Duodenal mucosa (tissue), 2 donors: ENCODE data around the gene UBE2N.
"Not testable (repeated sequence)": the region's sequence is repeated elsewhere in the genome, so short reads cannot be mapped to it uniquely, and the experiment has no call there.

ENCODE experiments used
- H3K27ac ChIP-seq: one replicate; pipeline ENCODE4 v1.7.0; 2013; ENCODE audit warnings: low read depth, low read length
- H3K27me3 ChIP-seq, 2 donors: one replicate each; pipeline ENCODE4 v1.7.0; 2013; ENCODE audit warnings: low read length in 2 of 2, control low read depth in 1 of 2; ENCODE audit not compliant: insufficient read depth in 2 of 2, control insufficient read depth in 1 of 2
- H3K36me3 ChIP-seq, 2 donors: one replicate each; pipeline ENCODE4 v1.7.0; 2013; ENCODE audit warnings: low read length in 2 of 2, control low read depth in 1 of 2; ENCODE audit not compliant: insufficient read depth in 2 of 2, control insufficient read depth in 1 of 2
- H3K4me1 ChIP-seq, 2 donors: one replicate each; pipeline ENCODE4 v1.7.0; 2013; ENCODE audit warnings: low read length in 2 of 2, control low read depth in 1 of 2; ENCODE audit not compliant: insufficient read depth in 2 of 2, control insufficient read depth in 1 of 2
- H3K4me3 ChIP-seq, 2 donors: one replicate each; pipeline ENCODE4 v1.7.0; 2013; ENCODE audit warnings: low read length in 2 of 2, low read depth in 1 of 2
- H3K9ac ChIP-seq, 2 donors: one replicate each; pipeline ENCODE4 v1.7.0; 2013; ENCODE audit warnings: low read length in 2 of 2, low read depth in 1 of 2
- H3K9me3 ChIP-seq, 2 donors: one replicate each; pipeline ENCODE4 v1.7.0; 2013; ENCODE audit warnings: low read length in 2 of 2, control low read depth in 1 of 2; ENCODE audit not compliant: control insufficient read depth in 1 of 2

Gene UBE2N

DNA sequence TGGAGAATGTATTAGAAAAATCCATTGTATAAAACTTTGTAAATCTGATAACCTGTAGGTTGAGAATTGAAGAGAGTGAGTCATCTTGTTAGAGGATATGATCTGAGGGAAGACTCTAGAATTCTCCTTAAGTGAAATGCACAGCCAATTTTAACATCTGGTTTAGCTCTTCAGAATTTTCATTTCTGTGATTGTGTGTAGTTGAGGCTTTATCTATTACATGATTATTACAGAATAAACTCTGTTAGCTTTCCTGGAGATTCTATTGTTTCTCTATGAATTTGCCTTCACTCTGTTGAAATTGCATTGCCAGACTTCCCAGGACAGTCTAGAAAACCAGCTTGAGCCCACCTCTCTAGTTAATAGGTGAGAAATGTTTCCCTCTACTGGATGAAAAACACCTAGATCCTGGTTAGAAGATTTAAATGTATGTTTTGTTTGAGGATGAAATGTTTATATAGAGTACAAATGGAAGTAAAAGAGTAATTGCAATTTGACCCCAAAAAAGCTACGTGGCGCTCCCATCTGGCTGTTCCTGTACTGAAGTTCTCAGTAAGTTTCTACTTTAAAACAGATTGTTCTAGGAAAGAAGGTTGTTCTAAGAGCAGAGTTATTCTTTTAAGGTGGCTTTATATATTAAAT is 61.1 kb downstream of the UBE2N start:
- peak overlapping the region; percentile 96 to 99 for H3K4me3 ChIP-seq
- peaks cover 27 to 35% of the 10 kb centered on the region in 2 donors for H3K4me1 ChIP-seq
- no peaks in the 10 kb centered on the region for H3K9me3 ChIP-seq
- H3K27ac ChIP-seq, result peak overlapping the region; percentile 22
- no peaks in the 10 kb centered on the region for H3K27me3 ChIP-seq
- peak overlapping the region; percentile 34 to 93 for H3K9ac ChIP-seq
- H3K36me3 ChIP-seq, result peaks cover 0 to 4% of the 10 kb centered on the region in 2 donors

DNA sequence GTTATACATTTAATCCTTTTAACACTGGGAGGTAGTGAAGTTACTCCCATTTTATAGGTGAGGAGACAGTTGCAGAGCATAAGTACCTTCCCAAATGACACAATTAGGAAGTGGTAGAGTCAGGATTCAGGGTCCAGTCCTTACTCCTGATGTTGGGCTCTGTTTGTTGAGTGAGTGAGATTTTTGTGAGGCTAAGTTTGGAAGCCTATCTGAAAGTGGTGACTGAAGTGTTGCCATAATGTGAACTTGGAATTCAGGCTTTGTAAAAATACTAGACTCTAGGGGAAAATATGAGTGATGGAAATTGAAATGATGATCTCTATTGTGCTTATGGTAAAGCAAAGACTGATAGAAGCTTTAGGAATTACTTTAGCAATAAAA is 61.8 kb downstream of the UBE2N start:
- Histone ChIP-seq H3K9ac (peak overlapping the region; percentile 91 to 93), H3K9me3 (no peaks in the 10 kb centered on the region), H3K4me1 (peaks cover 27 to 29% of the 10 kb centered on the region in 2 donors), H3K36me3 (no peaks in the 10 kb centered on the region), H3K27ac (peak overlapping the region; percentile 3), H3K4me3 (peak overlapping the region; percentile 96 to 99), H3K27me3 (no peaks in the 10 kb centered on the region)

- Histone ChIP-seq H3K4me1 (peaks cover 29 to 31% of the 10 kb centered on the region in 2 donors), H3K36me3 (no peaks in the 10 kb centered on the region), H3K27me3 (no peaks in the 10 kb centered on the region), H3K4me3 (peak overlapping the region; percentile 96 to 99), H3K9ac (peak overlapping the region; percentile 91 to 93), H3K27ac (peak overlapping the region; percentile 89), H3K9me3 (no peaks in the 10 kb centered on the region)
Measured at GRCh38 chr12:93379326-93379980, 62.3 kb downstream of the UBE2N start.

GRCh38 chr12:93378998-93379325 is 62.8 kb downstream of the UBE2N start:
- Histone ChIP-seq H3K27me3 (no peaks in the 10 kb centered on the region), H3K9me3 (no peaks in the 10 kb centered on the region), H3K9ac (peak overlapping the region; percentile 91 to 93), H3K27ac (peak overlapping the region; percentile 89), H3K4me3 (peak overlapping the region; percentile 96 to 99), H3K4me1 (peaks cover 34 to 36% of the 10 kb centered on the region in 2 donors), H3K36me3 (no peaks in the 10 kb centered on the region)

DNA sequence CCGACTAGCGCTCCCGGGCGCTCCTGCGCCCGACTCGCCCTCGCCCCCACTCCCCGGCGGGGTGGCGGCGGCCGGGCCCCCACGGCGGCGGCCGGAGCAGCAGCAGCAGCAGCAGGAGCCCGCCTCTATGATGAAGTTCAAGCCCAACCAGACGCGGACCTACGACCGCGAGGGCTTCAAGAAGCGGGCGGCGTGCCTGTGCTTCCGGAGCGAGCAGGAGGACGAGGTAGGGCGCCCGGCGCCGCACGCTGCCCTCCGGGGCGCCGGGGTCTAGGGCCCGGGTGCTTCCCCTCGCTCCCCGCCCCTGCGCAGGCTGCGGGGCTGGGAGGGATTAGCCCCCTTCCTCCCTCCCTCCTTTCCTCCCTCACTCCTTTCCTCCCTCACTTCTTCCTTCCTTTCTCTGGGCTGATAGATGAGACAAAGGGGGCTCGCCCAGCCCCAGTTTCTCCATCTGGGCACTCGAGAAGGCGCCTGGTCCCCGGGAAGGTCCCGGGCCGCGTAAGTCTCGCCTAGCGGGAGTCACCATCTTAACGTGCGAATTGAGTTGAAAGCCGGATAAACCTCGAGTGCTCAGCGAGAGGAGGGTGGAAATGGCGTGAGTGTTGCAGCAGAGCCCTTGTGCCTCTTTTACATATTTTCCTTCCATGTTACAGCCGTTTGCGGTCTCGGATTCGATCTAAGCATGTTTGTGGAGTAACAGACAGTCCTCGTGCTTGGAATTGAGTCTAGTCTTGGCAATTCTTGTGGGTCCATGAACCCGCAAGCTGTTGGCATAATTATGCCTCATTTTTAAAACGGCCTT is 63.4 kb downstream of the UBE2N start:
- H3K9me3 ChIP-seq, H3K36me3 ChIP-seq, H3K27me3 ChIP-seq: not testable (repeated sequence)
- H3K27ac ChIP-seq, result peak overlapping the region; percentile 89
- H3K4me1 ChIP-seq, result peaks cover 38 to 40% of the 10 kb centered on the region in 2 donors
- peak overlapping the region; percentile 96 to 99 for H3K4me3 ChIP-seq
- H3K9ac ChIP-seq, result peak overlapping the region; percentile 91 to 93

GRCh38 chr12:93377252-93378195 is 64.2 kb downstream of the UBE2N start, which contains the start of gene NUDT4:
NUDT4 (plus strand) TSS chr12:93377925; CDS start chr12:93378323, 398 bp downstream.
- H3K9me3 ChIP-seq, result no peaks in the 10 kb centered on the region

GRCh38 chr12:93376436-93377251 is 65.1 kb downstream of the UBE2N start:
- H3K9me3 ChIP-seq, result no peaks in the 10 kb centered on the region
- no peaks in the 10 kb centered on the region for H3K27me3 ChIP-seq
- H3K36me3 ChIP-seq, result no peaks in the 10 kb centered on the region
- peak overlapping the region; percentile 76 to 94 for H3K9ac ChIP-seq
- peak overlapping the region; percentile 60 for H3K27ac ChIP-seq
- H3K4me3 ChIP-seq, result peak overlapping the region; percentile 93 to 94
- peaks cover 37 to 43% of the 10 kb centered on the region in 2 donors for H3K4me1 ChIP-seq

More at GRCh38 chr12:93377252-93378195, 64.2 kb downstream of the UBE2N start, which contains the start of gene NUDT4:
- Histone ChIP-seq H3K4me1 (peaks cover 38 to 43% of the 10 kb centered on the region in 2 donors), H3K9ac (peak within 1 kb of the TSS; percentile 93 to 94), H3K27me3 (no peaks in the 10 kb centered on the region), H3K27ac (peak within 1 kb of the TSS; percentile 89), H3K4me3 (peak within 1 kb of the TSS; percentile 96 to 99), H3K36me3 (no peaks in the 10 kb centered on the region)

DNA sequence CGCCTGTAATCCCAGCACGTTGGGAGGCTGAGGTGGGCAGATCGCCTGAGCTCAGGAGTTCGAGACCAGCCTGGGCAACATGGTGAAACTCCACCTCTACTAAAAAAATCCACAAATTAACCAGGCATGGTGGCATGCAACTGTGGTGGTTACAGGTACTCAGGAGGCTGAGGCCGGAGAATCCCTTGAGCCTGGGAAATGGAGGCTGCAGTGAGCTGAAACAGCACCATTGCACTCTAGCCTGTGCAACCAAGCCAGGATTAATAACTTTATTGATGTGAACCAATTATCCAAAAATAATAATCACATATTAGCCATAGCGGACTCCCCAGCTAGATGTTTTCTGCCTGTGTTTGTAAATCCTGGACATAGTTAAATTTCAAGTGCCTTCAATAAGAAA is 65.8 kb downstream of the UBE2N start:
- Histone ChIP-seq H3K27me3 (no peaks in the 10 kb centered on the region), H3K9ac (peak overlapping the region in 1 of 2 donors; percentile 94), H3K4me3 (peak overlapping the region; percentile 93 to 94), H3K9me3 (no peaks in the 10 kb centered on the region), H3K4me1 (peaks cover 30 to 36% of the 10 kb centered on the region in 2 donors), H3K36me3 (no peaks in the 10 kb centered on the region), H3K27ac (no peak overlapping the region)
